IPS-11a (cell line): ENCODE measurements around the gene FIGN.

Experiments used
- H3K4me3 ChIP-seq: one replicate; pipeline ENCODE4 v1.5.1; 2013; ENCODE audit warnings: low read depth, low read length, control low read depth

The FIGN gene

DNA sequence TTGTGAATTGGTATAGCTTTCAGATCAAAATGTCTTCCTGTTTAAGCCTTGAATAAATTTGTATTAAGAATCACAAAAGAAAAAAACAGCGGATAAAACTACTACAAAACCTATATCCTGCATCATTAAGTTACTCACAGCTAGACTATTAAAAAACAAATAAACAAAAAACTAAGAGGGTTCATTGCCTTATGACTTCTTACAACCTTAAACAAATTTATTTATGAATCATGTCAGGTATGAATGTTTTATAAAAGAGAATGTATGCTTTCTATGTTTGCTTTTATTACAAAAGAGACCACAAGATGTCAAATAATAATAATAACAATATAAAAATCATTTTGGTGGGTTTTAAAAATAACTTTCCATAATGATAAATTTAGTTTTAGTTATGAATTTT lies 109.6 kb downstream of the FIGN start:
- H3K4me3 ChIP-seq = no peak overlapping the region

DNA sequence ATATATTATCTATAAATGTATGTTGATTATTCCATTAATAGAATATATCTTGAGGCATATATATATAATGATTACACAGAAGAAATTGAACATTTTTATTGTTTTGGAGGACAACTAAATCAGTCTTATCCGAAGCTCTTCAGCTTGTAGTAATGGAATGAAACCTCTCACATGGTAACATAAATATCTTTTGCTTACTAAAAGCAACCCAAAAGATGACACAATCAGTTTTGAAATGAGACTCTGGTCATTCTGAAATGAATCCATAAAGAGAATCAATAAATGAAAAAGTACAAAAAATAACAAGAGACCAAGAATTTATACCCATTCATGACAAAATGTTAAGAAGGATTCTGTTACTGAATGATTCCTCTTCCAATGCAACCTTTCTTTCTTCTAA lies 110.2 kb downstream of the FIGN start:
- no peak overlapping the region for H3K4me3 ChIP-seq

DNA sequence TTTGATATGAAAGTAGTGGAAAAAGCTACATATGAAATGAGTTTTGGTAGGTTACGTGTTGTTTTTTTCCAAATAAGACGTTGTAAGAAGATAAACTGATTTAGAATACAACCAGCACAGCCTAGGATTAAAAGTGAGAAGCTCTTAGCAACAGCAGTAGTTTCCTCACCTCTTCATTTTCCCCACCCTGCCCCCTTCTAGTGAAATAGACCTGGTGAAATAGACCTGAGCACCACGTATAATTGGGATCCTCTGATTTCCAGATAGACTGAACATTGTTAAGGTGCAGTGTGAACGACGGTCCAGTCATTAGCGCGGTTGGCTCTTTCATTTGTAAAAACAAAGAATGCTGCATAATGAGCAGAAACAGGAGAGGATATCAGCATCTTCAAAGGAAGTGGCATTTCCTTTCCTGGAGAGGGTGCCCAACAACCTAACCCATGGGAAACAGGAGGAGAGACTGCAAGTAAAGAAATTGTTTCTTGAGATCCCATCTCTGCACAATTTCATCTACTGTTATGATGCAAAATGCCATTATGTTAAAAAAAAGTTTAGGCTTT lies 114.3 kb downstream of the FIGN start:
- no peak overlapping the region for H3K4me3 ChIP-seq

DNA sequence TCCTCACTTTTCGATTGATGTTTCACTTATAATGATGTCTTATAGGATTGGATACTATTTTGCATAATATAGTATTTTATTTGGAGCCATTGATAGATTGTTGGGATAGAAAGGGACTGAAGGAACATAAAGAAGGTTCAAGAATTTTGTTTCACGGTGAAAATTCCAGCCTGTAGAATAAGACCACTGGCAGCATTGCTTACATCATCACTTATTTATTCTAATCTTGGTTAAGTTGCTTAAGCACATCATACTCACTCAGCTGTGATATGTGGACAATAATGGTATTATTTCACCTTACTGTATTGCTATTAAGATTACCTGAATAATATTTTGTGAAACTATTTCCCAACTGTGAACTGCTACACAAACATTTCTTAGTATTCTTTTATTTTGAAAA lies 118.3 kb downstream of the FIGN start:
- H3K4me3 ChIP-seq = no peak overlapping the region

DNA sequence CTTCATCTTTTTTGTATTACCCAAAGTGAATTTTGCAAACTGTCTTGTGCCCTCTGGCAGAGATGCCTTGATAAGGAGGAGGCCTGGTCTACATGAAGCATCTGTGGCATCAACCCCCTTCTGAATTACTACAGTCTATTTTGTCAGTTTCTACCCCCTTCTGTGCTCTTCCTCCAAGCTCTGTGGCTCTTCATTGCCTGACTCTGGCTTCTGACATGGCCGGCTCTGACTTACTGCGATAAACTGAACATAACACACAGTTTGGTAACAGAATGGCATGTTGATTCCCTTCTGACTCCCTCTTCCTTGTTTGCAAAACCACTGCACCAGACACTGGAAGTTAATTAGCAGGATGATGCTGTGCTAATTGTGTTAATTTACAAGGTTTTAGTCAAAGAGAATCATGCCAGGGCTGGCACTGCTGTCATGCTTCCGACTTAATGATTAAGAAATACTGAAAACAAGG lies 122.5 kb downstream of the FIGN start:
- no peak overlapping the region for H3K4me3 ChIP-seq

DNA sequence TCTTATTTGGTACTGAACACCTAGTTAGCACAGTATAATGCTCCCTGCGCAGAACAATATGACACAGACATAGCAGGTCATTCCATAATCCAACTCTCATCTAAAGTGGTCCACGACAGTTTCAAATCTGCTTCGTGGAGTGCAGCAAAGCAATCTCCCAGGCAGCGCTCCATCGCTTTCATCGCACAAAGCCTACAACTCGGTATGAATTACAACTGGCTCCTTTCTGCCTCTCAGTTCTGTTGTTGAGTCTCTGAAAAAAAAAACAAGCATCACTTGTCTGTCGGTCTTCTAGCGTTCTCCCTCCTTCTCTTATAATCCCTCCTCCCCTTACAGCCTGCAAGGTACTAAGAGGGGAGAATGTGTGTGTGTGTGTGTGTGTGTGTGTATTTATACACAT lies 123.5 kb downstream of the FIGN start:
- no peak overlapping the region for H3K4me3 ChIP-seq

DNA sequence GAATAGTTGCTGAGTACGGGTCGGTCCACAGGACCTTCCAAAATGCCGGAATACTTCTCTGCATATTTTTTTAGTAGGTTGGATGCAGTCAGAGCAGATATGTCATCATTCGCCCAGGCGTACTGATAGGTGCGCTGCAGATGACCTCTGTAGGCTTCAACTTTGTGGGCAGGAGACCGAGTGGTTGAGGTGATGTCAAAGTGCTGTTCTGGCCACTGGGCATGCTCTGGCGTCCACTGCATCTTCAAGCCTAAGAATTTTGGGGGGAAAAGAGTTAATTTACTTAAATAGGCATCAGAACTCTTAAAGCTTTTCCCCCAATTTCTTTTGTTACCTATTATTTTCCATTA lies 124.3 kb downstream of the FIGN start:
- H3K4me3 ChIP-seq = no peak overlapping the region

DNA sequence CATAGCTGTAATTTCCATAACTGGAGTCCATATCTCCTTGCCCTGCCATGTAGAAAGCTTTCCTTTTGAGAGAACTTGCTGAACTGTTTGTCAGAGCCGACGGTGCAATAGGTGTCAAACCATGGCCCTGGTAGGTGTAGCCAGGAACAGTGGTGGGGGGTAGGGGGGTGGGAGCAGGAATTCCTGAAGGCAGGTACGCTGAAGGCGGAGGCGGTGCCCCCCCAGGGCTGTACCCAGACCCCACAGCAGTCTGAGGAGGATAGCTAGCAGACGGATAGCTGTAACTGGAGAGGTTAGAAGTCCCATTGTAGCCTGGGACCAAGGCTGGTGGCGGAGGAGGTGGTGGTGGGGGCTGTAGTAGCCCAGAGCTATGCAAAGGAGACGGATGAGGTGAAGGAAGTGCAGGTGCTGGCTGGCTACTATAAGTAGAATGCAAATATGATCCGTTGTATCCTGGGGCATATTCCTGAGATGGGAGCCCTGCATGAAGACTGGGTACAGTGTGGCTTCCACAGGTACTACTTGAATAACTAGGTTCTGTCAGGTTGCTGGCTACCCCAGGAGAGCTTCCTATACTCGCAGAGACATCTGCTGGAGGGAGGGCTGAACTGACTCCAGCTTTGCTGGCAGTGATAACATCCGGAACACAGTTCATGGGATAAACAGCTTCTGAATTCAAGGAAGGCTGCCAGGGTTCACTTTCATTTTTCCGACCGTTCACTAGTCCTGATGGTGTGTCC lies 124.8 kb downstream of the FIGN start:
- H3K4me3 ChIP-seq = no peak overlapping the region

DNA sequence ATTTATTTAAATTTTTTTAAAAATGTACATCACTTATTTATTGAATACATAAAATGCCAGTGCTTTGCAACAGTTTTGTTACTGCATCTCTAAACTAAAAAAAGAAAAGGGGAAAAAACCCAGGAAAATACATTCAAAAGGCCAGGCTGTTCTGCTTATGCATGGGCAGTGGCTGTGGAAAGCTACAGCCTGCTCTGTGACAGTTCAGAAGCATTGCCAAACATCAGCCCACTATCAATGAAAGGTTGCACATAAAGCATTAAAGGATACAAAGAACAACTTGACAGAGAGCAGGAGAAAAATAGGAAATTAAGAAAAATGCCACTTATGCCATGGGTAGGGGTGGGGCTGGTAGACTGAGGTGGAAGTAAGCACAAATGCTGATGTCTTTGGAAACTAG lies 128.2 kb downstream of the FIGN start:
- H3K4me3 ChIP-seq = no peak overlapping the region

DNA sequence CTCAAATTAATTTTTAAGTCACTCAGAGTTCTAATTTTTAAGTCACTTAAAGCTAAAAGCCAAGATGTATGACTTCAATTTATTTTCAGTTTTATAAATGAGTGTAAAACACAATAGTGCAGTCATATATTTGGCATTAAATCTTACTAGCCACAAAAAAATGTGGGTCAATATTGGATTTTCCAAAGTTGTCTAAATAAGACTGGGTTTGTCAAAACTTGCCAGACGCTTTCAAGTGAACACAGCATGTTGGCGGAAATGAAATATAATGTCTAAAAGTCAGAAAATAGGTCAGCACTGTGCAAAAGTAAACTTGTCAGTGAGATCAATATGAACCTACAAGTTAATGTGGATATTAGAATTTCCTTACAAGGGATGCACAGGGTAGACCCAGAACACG lies 128.9 kb downstream of the FIGN start:
- H3K4me3 ChIP-seq = no peak overlapping the region

DNA sequence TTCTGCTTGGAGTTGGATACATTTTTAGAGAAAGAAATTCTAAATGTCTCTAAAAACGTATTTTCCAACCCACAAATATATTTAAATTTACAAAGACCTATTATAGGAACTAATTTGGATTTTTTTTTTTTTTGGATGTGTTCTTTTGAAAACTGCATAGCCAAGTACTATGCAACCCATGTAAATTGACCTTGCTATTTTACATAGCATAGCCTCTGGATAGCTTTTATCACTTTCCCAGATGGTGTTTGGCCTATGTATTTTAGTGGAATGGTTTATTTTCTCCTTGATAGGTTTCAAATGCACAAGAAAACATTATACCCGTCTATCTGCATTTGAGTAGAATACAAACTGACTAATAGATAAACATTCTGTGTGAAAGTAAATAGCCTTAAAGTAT lies 130.0 kb downstream of the FIGN start:
- no peak overlapping the region for H3K4me3 ChIP-seq

DNA sequence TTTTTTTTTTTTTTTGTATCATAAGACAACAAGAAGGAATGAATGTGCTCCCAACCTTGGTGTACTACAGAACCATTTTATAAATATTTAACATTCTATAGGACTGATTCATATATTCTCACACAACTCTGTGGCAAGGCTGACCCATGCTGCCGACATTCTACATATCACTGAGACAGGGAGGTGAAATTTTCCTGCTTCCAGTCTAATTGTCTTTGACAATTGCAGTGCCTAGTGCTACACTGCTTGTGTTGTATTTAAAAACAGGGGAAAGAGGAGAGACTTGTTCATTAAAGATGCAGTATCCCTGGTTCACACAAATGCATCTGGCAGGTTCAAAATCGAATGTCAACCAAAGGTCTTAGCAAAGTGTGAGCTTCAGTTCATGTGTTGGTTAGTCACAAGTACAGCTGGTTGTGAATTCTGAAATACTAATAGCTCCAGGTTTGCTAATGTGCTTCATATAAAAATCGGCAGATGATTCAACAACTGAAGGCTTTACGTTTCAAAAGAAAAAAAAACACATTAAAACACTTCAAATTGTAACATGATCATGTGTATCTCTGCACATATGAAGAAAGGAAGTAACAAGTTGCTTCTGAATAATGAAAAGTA lies 130.8 kb downstream of the FIGN start:
- H3K4me3 ChIP-seq = no peak overlapping the region

DNA sequence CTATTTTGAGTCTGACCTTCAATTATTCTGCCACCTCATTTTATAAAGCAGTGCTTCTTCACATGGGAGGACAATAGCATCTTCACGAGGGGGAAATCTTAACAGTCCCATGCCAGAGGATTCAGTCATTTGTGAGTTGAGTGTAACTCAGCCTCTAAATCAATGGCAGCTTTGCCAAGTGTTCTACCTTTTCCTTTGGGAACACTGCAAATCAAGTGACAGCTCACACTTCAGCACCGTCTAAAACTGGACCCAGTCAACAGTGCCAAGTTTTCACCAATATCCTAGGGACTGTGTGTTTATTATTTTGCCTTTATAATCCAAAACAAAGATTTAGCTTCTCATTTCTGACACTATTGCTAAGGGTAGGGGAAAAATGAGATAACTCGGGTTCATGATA lies 133.6 kb downstream of the FIGN start:
- H3K4me3 ChIP-seq = no peak overlapping the region

DNA sequence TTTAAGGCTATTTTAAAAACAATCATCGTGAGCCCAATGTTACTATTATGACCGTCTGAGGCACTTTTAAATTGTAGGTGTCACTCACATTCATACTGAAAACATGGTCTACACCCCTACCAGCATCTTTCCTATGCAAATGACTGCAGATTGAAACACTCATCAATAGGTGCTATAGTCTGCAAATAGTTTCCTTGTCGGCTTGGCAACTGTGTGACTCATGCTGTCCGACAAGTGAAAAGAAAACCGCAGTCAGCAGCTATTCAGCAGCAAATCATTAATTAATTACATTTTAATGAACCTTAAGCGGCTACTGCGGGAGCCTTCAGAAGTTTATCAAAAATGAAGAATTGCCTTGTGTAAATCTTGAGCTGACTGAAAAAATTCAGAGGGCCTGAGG lies 134.4 kb downstream of the FIGN start:
- H3K4me3 ChIP-seq = no peak overlapping the region

DNA sequence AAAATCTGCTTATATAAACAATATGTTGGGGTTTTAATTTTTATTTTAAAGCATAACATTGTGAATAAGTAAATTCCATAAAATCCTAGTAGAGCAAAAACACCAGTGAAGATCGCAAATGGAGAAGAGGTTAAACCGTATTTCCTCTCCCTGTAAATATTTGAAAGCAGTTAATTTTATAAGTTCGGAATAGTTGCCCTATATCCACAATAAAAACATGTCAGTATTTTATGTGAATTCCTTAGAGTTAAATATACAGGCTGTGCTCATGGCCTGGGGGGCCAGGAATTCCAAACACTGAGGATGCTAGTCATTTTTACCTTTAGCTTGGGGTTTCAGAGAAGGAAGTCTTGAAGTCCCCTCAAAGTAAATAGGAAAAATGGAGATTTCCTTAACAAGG lies 135.0 kb downstream of the FIGN start:
- no peak overlapping the region for H3K4me3 ChIP-seq

DNA sequence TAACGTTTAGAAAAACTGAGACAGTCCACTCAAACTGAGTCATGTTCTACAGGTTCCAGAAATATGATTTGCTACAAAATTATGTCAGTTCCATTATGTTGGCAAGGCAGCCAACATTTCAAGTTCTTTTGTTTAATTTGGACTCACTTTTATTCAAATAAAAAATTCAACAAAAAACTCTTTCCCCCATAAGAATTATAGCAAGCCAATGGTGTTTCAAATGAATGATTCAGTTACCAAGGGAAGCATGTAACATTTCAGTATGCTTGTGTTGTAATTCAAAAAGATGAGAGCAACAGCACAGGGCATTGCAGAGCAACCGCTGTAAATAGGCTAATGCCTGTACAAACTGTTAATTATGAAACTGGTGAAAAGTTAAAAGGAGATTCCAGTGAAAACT lies 140.8 kb downstream of the FIGN start:
- H3K4me3 ChIP-seq = no peak overlapping the region

DNA sequence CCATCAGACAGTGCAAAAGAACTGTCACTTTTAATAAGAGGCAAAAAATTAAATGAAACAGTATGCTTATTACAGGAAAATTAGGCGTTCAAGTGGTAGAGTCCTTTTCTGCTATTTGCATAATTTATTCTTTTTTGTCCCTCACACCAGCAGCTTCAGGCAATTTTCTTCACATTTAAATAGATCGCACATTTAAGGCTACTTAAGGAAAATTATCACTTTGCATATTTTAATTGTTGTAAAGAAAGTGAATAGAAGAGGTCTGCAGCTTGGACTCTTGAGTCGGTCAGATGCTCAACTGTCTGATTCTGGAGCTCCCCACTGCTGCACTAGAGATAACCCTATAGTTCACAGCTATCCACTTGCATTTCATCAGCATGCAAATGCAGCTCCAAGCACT lies 141.3 kb downstream of the FIGN start:
- H3K4me3 ChIP-seq = no peak overlapping the region

DNA sequence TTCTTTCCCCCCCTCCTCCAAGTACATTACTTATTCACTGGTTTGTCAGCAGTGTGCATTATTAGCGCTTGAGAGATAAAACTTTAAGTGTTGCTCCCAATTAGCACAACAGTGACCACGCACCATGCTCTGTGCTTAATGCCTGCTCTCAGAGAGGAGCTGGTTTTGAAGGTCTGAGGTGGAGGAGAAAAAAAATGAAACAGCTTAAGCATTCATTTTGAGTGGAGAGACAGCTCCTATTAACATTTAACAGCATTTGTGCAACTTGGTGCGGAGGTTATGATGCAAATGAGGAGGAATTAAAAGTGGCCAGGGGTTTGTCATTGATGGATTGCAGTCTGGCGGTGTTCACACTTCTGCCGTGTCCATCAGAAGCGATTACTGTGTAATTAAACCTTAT lies 141.8 kb downstream of the FIGN start:
- H3K4me3 ChIP-seq = no peak overlapping the region

DNA sequence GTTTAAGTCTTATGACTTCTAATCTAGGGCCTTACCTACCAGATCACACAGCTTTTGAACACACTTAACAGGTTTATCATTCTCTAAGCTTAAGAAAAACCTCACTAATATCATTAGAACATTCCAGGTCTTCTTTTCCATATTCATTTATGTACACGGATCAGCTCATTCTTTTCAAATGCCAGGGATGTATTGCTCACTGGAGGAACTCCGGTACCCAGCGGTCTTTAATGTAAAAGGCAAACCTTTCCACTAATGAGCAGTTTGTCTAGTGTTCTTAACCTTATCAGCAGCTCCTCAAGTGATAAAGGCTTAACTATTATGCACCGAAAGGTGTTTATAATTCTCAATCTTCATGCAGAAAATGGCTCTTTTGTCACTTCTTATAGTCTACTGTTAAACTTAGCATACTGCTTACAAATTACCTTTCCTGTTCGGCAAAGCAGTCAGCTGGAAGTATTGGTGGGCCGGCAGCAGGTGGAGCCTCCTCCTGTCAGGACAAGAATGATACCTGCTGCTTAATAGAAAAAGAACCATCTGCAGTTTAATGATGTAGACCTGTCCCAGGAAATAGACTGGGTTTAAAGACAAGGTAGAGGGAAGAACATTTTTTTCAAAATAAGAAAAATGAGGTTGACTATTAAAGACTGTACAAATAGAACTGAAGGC lies 142.7 kb downstream of the FIGN start:
- H3K4me3 ChIP-seq = no peak overlapping the region

DNA sequence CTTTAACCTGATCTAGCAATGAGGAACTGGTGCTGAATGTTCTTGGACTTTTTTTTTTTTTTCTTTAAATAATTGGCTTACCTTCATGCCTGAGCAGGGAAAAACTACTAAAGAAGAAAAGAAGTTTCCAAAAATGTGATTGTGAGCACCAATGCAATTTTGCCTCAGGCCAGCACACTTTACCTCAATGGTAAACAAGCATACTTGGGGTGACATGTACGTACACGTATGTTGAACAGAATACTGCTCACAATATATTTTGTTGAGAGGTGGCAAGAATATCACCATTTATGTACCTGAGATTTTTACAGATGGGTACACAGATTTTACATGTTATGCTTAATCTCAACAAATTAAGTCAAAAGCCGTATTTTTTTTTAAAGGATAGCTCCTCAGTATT lies 144.3 kb downstream of the FIGN start:
- no peak overlapping the region for H3K4me3 ChIP-seq

DNA sequence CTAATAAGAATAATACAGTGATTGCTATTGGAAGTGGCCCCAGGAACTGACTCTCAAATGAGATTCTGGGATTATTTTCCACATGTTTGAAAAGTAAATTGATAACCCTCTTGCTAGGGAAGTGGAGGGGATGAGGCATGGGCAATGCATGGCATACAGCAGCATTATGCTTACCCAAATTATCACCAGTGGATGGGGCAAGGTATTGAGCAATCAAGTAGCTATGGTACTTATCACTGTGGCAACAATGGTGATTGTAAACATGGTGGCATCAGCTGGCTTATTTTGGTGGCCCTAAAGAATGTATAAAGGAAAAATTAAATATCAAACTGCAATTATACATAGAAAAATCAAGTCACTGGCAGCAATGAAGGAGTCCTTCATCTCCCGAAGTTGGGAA lies 155.1 kb downstream of the FIGN start:
- H3K4me3 ChIP-seq = no peak overlapping the region

DNA sequence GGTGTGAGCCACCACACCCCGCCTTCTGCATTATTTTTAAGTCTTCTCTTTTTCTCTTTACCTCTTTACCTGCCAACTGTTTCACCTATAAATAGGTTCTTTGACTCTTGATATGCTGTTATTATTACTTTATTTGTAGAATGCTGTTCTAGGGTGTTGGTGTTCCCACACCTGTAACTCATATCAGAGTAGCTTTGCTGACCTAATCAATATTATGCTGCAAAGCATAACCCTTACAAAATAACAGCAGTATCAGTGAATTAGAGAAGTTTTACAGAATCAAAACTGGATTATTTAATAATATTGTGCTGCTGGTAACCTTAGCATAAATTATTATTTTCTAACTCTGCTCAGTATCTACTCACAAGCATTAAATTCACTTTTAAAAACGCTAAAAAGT lies 161.5 kb downstream of the FIGN start:
- no peak overlapping the region for H3K4me3 ChIP-seq
